Nephron (organoid): Measurements from ENCODE around the gene U2SURP.

Experiments
- H3K27ac Mint-ChIP-seq, 3 experiments: 2 replicates each; pipeline ENCODE4 v1.8.0; 2020; ENCODE audit warnings: mixed read lengths in 3 of 3, mild to moderate bottlenecking in 2 of 3, moderate library complexity in 1 of 3
- H3K27me3 Mint-ChIP-seq: 2 replicates; pipeline ENCODE4 v1.8.0; 2021; ENCODE audit warnings: low read depth, mild to moderate bottlenecking, moderate library complexity, mixed read lengths
- H3K36me3 Mint-ChIP-seq: 2 replicates; pipeline ENCODE4 v1.8.0; 2020; ENCODE audit warnings: low read depth, mixed read lengths
- H3K4me1 Mint-ChIP-seq: 2 replicates; pipeline ENCODE4 v1.8.0; 2020; ENCODE audit warnings: mixed read lengths
- H3K4me3 Mint-ChIP-seq, 3 experiments: 2 replicates each; pipeline ENCODE4 v1.8.0; 2020; ENCODE audit warnings: mild to moderate bottlenecking in 3 of 3, mixed read lengths in 3 of 3, moderate library complexity in 2 of 3
- H3K9me3 Mint-ChIP-seq: 2 replicates; pipeline ENCODE4 v1.8.0; 2020; ENCODE audit warnings: mixed read lengths
- CTCF ChIP-seq, 3 experiments: fragments of 200-600 bp; sonication (generic); IDR thresholded peaks; one replicate each; pipeline ENCODE4 v1.5.0; 2021; ENCODE audit warnings: antibody characterized with exemption in 3 of 3; ENCODE audit not compliant: unreplicated experiment in 3 of 3

The U2SURP gene

GRCh38 chr3:143081365-143081764, 80.0 kb downstream of the U2SURP start:
- H3K27ac Mint-ChIP-seq, result no peak overlapping the region
- peaks cover 13% of the 10 kb centered on the region for H3K9me3 Mint-ChIP-seq
- H3K4me1 Mint-ChIP-seq, result no peaks in the 10 kb centered on the region
- H3K27me3 Mint-ChIP-seq, result peaks cover 8% of the 10 kb centered on the region
- no peak overlapping the region for H3K4me3 Mint-ChIP-seq
- H3K36me3 Mint-ChIP-seq, result peaks cover 8% of the 10 kb centered on the region
- TF ChIP-seq CTCF (IDR thresholded peaks at IDR 0.05; ENCODE audit: unreplicated experiment in 3 of 3), result no peak

- H3K27me3 Mint-ChIP-seq, result peaks cover 8% of the 10 kb centered on the region
- peaks cover 13% of the 10 kb centered on the region for H3K9me3 Mint-ChIP-seq
- no peak overlapping the region for H3K4me3 Mint-ChIP-seq
- peaks cover 8% of the 10 kb centered on the region for H3K36me3 Mint-ChIP-seq
- H3K4me1 Mint-ChIP-seq, result no peaks in the 10 kb centered on the region
- H3K27ac Mint-ChIP-seq, result no peak overlapping the region
- TF ChIP-seq CTCF (IDR thresholded peaks at IDR 0.05; ENCODE audit: unreplicated experiment in 3 of 3), result no peak
Observed at GRCh38 chr3:143081844-143082778, 80.7 kb downstream of the U2SURP start.

- TF ChIP-seq CTCF (IDR thresholded peaks at IDR 0.05; ENCODE audit: unreplicated experiment in 3 of 3), result no peak
- H3K4me1 Mint-ChIP-seq, result no peaks in the 10 kb centered on the region
- no peak overlapping the region for H3K4me3 Mint-ChIP-seq
- H3K9me3 Mint-ChIP-seq, result peaks cover 21% of the 10 kb centered on the region
- H3K27me3 Mint-ChIP-seq, result peaks cover 8% of the 10 kb centered on the region
- H3K27ac Mint-ChIP-seq, result no peak overlapping the region
- H3K36me3 Mint-ChIP-seq, result peaks cover 12% of the 10 kb centered on the region
Observed at GRCh38 chr3:143083781-143084180, 82.4 kb downstream of the U2SURP start.

GRCh38 chr3:143084856-143085731, 83.7 kb downstream of the U2SURP start:
- Mint-ChIP-seq H3K4me1 (no peaks in the 10 kb centered on the region), H3K9me3 (peaks cover 22% of the 10 kb centered on the region), H3K27me3 (peaks cover 8% of the 10 kb centered on the region), H3K4me3 (no peak overlapping the region), H3K36me3 (peaks cover 13% of the 10 kb centered on the region), H3K27ac (no peak overlapping the region)
- TF ChIP-seq CTCF (IDR thresholded peaks at IDR 0.05; ENCODE audit: unreplicated experiment in 3 of 3), result no peak

GRCh38 chr3:143088835-143089234, 87.5 kb downstream of the U2SURP start:
- H3K36me3 Mint-ChIP-seq, result peaks cover 13% of the 10 kb centered on the region
- H3K9me3 Mint-ChIP-seq, result peaks cover 17% of the 10 kb centered on the region
- no peak for TF ChIP-seq CTCF (IDR thresholded peaks at IDR 0.05; ENCODE audit: unreplicated experiment in 3 of 3)
- no peaks in the 10 kb centered on the region for H3K27me3 Mint-ChIP-seq
- no peak overlapping the region for H3K4me3 Mint-ChIP-seq
- peaks cover 9% of the 10 kb centered on the region for H3K4me1 Mint-ChIP-seq
- no peak overlapping the region for H3K27ac Mint-ChIP-seq
